GM19395 (cell line): ENCODE results near the gene KLK13.

Experiments
- ATAC-seq: cut with Tn5 transposase; IDR thresholded peaks from one replicate; pipeline ENCODE4 v1.9.1; 2021; ENCODE audit warnings: mild to moderate bottlenecking, moderate library complexity; ENCODE audit not compliant: unreplicated experiment

KLK13 gene

GRCh38 chr19:51093101-51093500, 28.2 kb upstream of the KLK13 start:
- no peak for ATAC-seq

- ATAC-seq: no peak
Observed at GRCh38 chr19:51091895-51092873, 27.3 kb upstream of the KLK13 start.

GRCh38 chr19:51091126-51091525, 26.2 kb upstream of the KLK13 start:
- no peak for ATAC-seq

GRCh38 chr19:51090471-51090870, 25.6 kb upstream of the KLK13 start:
- no peak for ATAC-seq

GRCh38 chr19:51089786-51090185, 24.9 kb upstream of the KLK13 start:
- no peak for ATAC-seq

- no peak for ATAC-seq
Observed at GRCh38 chr19:51086153-51086850, 21.4 kb upstream of the KLK13 start.

GRCh38 chr19:51084505-51084904, 19.6 kb upstream of the KLK13 start:
- no peak for ATAC-seq

- no peak for ATAC-seq
Observed at GRCh38 chr19:51083783-51084182, 18.9 kb upstream of the KLK13 start.

GRCh38 chr19:51083181-51083580, 18.3 kb upstream of the KLK13 start:
- ATAC-seq: no peak

GRCh38 chr19:51082611-51083010, 17.7 kb upstream of the KLK13 start, which contains the start of gene KLK14:
KLK14 (minus strand) TSS chr19:51082887; CDS start chr19:51082614, 273 bp downstream.
- no peak for ATAC-seq

GRCh38 chr19:51081476-51081875, 16.6 kb upstream of the KLK13 start:
- no peak for ATAC-seq

GRCh38 chr19:51079481-51080110, 14.7 kb upstream of the KLK13 start:
- no peak for ATAC-seq

- no peak for ATAC-seq
Observed at GRCh38 chr19:51078731-51079130, 13.8 kb upstream of the KLK13 start.

GRCh38 chr19:51078104-51078503, 13.2 kb upstream of the KLK13 start:
- no peak for ATAC-seq

GRCh38 chr19:51076631-51077213, 11.8 kb upstream of the KLK13 start:
- ATAC-seq: no peak

GRCh38 chr19:51075998-51076397, 11.1 kb upstream of the KLK13 start:
- ATAC-seq: no peak

- ATAC-seq: no peak
Observed at GRCh38 chr19:51071095-51071405, 6.2 kb upstream of the KLK13 start.

GRCh38 chr19:51070334-51071094, 5.6 kb upstream of the KLK13 start:
- ATAC-seq: no peak

GRCh38 chr19:51066393-51067186, 1.7 kb upstream of the KLK13 start:
- no peak for ATAC-seq
